ENCODE results near the gene ZFHX3.

The ZFHX3 gene

GRCh38 chr16:73056921-73057290, 9.0 kb upstream of the ZFHX3 start:
- in situ Hi-C loops (cut with MboI; ENCODE audit: low sequenced_read_pairs): no loop called here

- in situ Hi-C loops (cut with MboI; ENCODE audit: low sequenced_read_pairs): no loop called here
Observed at GRCh38 chr16:73056448-73056847, 8.5 kb upstream of the ZFHX3 start.

- in situ Hi-C loops (cut with MboI; ENCODE audit: low sequenced_read_pairs): no loop called here
Observed at GRCh38 chr16:73054813-73055482, 7.0 kb upstream of the ZFHX3 start.

DNA sequence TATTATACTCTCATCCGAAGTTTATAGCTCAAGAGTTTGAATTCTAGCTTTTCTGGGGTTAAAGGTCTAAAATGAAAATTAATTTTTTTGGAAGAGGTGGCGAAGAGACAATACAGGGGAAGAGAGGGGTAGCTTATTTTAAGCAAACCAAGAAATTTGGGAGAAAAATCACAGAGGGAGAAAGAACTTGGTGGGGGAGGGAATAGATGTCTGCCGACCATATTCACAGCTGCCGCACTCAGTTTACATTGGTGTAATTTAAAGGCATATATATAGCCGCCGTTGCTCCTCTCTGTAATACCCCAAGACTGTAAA, 6.5 kb upstream of the ZFHX3 start:
- in situ Hi-C loops (cut with MboI; ENCODE audit: low sequenced_read_pairs): no loop called here

GRCh38 chr16:73054125-73054484, 6.2 kb upstream of the ZFHX3 start:
- in situ Hi-C loops (cut with MboI; ENCODE audit: low sequenced_read_pairs): no loop called here

DNA sequence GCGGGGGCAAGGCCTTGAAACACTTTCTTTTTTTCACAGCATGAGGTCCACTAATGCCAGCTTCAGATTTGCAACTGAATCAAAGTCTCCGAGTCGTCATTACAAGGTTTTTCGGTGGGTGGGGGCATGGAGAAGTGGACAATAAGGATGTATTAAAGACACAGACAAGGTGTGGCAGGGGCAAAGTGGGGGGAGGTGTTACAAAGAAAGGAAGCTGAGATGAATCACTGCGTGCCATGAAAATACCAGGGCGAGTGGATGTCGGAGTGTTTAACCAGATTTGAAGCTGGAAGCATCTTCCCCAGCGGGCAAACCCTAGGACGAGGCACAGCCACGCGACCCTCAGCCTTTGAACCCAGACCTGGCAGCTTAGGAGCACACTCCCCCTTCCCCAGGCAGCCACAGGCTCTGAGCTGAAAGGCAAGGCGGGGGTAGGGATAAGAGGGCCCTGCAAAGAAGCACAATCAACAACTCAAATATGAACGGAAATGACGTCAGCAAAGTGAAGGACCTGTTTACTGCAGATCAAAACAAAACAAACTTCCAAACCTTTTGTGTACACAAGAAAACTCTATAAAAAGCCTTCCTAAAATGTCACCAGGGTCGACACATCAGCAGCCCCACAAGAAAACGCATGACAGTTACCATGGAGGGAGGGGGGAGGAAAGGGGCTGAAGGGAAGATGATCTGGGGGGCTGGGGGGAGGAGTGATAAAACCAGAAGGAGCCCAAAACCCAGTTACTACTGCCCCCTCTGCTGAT, 5.6 kb upstream of the ZFHX3 start:
- in situ Hi-C loops (cut with MboI; ENCODE audit: low sequenced_read_pairs): no loop called here

DNA sequence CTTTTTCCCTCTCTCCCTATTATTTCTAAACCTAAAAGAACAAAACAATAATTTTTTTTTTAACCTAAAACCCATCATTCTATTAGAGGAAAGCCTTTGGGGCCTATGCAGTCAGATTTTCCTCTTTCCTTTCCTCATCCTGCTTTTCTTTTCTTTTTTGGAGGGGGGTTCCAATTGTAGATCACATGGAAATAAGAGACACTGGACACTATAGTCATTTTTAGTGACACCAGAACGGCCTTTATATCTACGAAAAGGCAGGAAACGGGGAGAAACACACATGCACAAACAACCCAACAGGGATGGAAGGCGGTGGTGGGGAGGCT, 5.1 kb upstream of the ZFHX3 start:
- in situ Hi-C loops (cut with MboI; ENCODE audit: low sequenced_read_pairs): no loop called here

DNA sequence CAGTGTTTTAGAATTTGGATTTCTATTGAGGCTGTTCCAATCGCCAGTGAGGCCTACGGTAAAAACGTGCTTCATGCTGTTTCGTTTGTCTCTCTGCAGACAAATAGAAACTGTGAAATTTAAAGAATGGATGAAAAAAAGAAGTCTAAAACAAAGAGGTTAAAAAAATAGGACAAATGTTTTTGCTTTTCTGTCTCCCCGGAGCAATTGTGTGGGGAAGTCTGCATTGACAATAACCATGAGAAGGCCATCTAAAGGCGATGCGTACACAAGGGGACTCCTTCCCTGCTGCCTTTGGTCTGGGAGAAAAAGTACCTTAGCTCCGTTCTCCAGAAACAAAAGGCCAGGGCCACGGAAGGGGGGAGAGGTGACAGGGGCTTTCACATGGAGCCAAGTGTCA, 4.6 kb upstream of the ZFHX3 start:
- in situ Hi-C loops (cut with MboI; ENCODE audit: low sequenced_read_pairs): no loop called here

GRCh38 chr16:73051961-73052360, 4.0 kb upstream of the ZFHX3 start:
- in situ Hi-C loops (cut with MboI; ENCODE audit: low sequenced_read_pairs): no loop called here

DNA sequence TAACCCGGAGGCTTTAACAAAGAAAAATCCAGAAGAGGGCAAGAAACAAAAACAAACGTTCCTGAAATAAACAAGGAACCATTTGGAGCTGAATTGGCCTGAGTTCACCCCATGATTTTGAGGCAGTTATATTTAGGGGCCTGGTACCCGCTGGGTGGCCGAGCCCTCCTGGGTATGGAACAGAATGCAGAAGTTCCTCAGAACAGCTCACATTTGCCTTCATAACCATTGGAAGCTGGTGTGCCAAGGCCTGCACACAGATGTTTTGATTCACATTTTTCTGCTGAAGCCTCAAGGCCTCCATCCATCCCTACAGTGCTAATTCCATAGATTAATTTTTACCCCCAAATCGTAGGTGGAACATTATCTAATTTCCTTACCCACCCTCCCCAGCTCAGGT, 3.3 kb upstream of the ZFHX3 start:
- in situ Hi-C loops (cut with MboI; ENCODE audit: low sequenced_read_pairs): no loop called here

- in situ Hi-C loops (cut with MboI; ENCODE audit: low sequenced_read_pairs): no loop called here
Observed at GRCh38 chr16:73050201-73051099, 2.5 kb upstream of the ZFHX3 start.

DNA sequence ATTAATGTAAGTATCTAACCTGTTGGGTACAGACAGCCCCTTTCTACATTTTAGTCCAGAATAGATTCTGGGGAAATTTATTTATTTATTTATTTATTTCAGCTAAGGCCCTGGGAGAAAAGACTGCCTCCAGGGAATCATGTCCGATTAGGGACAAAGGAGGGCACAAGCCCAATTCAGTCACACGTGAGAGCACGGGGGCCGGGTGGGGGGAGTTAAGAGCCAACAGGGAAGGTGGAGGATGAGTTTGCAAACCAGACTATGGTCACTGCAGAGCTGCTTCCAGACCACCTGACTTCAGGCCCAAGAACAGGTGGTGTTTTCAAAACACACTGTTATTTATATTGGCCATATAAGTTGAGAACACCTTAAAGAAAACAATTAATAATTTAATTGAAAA, 1.6 kb upstream of the ZFHX3 start:
- in situ Hi-C loops (cut with MboI; ENCODE audit: low sequenced_read_pairs): no loop called here

DNA sequence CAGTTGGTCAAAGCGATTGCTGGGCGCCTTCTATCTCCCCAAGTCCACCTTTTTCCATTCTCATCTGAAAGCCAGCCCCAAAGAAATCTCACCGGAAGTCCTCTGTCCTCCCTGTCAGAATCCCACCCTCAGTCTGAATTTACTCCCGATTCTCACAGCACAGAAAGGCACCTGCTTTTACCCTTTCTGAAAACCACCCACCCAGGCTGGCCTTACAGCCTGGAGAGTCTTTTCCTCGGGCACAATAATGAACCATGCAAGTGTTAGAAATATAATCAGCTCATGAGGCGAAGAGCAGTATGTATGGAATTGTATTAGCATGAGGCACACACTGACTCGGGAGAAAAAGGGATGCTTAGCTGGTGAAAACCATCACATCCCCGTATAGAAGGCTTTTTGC, 1.2 kb upstream of the ZFHX3 start:
- in situ Hi-C loops (cut with MboI; ENCODE audit: low sequenced_read_pairs): no loop called here

GRCh38 chr16:73048292-73049080, 558 bp upstream of the ZFHX3 start:
- in situ Hi-C loops (cut with MboI; ENCODE audit: low sequenced_read_pairs): no loop called here

GRCh38 chr16:73047221-73047535, 750 bp downstream of the ZFHX3 start:
- in situ Hi-C loops (cut with MboI; ENCODE audit: low sequenced_read_pairs): no loop called here

DNA sequence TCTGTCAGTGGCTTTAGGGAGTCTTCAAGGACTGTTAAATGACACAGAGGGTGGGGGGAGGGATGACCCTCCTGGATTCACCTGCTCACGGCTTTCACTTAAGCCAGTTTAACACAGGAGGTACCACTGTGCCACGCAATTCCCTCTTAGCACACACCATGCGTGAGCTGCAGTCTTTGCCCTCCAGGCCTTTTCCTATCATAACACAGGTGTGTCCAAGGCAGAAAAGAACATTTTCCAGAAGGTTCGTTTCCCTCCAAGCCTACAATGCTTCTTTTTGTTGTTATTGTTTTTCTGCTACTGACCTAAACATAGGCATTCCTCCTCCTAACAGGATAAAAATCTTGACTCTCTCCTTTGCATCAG, 1.1 kb downstream of the ZFHX3 start:
- in situ Hi-C loops (cut with MboI; ENCODE audit: low sequenced_read_pairs): no loop called here

GRCh38 chr16:73046202-73046848, 1.6 kb downstream of the ZFHX3 start:
- in situ Hi-C loops (cut with MboI; ENCODE audit: low sequenced_read_pairs): no loop called here

DNA sequence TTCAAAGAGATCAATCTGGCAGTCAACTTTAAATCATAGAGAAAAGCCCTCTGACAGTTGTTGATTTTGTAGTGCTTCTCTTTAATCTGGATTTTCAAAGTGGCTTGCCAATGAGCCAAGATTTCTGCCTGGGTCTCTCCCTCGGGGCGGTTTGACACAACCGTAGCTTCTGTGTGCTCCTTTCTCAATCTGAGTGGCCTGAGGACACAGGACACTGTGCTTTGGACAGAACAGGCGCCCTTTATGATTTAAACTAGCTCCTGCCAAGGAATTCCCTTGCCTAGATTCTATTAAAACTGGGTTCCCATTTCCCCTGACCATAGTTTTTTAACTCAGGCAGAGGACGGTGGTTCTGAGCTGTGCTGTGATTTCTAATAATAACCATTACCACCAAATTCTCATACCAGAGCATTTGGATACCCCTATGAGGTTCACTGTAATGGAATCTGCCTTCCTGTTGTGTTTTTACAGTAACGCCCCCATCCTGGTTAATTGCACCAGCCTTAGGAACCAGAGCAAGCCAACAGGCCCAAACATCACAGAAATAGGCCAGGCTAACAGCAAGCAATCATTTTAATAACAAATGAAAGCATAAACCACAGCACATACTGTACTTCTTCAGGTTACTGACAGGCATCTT, 4.0 kb downstream of the ZFHX3 start:
- in situ Hi-C loops (cut with MboI; ENCODE audit: low sequenced_read_pairs): no loop called here

- in situ Hi-C loops (cut with MboI; ENCODE audit: low sequenced_read_pairs): no loop called here
Observed at GRCh38 chr16:73042807-73043206, 5.1 kb downstream of the ZFHX3 start.

DNA sequence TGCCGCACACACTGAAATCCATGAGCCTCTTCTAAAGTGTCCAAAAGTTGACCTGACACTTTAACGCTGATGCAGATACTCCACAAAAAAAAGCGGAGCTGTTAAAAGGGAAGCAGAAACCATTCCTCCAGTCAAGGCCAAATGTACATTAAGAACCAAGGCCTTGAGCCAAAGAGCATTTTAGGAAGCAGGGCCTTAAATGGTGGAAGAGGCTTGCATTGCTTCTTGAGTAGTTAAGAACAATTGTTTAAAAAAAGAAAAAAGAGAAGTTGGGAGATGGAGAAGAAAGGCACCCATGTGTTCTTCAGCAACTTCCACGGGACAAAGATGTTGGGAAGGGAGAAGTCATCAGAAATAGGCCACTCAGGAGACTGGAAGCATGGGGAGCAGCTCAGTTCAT, 6.3 kb downstream of the ZFHX3 start:
- in situ Hi-C loops (cut with MboI; ENCODE audit: low sequenced_read_pairs): no loop called here

Data from HL-60/S4 treated with phorbol 12-myristate 13-acetate at 8.2 ng/mL for 4 days and 3 days (cell line).